ENCODE measurements around the gene HOGA1. TPM values are rescaled to one million over a fixed set of nuclear protein-coding genes. Genes with fewer than 3 reads are reported as not detected.
A peak's percentile ranks its signal among the peaks of the same experiment; 100 is the strongest.

The HOGA1 gene
- total RNA-seq, 1 experiment from 2014 or later = 0.24 TPM

DNA sequence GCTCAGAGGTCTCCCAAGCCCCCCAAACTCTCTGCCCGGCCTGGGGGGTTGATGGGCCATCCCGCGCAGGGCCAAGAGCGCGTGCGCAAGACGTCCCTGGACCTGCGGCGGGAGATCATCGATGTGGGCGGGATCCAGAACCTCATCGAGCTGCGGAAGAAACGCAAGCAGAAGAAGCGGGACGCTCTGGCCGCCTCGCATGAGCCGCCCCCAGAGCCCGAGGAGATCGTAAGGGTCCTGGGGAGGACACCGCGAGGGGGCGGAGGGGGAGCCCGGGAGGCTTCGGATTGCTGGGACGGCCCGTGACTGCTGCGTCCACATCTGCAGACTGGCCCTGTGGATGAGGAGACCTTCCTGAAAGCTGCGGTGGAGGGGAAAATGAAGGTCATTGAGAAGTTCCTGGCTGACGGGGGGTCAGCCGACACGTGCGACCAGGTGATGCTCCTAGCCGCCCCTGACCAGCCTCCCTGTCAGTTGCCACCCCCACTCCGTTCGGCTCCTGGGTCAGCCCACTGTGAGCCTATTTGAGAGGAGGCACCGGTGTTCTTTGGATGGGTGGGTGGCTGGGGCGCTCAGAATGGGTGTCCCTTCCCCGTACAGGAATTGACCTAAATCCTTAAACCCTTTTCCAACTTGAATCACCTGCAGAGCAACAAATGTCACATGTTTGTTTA, 5.9 kb upstream of the HOGA1 start:
- DNase-seq (ENCODE audit: low read depth) = no peak

DNA sequence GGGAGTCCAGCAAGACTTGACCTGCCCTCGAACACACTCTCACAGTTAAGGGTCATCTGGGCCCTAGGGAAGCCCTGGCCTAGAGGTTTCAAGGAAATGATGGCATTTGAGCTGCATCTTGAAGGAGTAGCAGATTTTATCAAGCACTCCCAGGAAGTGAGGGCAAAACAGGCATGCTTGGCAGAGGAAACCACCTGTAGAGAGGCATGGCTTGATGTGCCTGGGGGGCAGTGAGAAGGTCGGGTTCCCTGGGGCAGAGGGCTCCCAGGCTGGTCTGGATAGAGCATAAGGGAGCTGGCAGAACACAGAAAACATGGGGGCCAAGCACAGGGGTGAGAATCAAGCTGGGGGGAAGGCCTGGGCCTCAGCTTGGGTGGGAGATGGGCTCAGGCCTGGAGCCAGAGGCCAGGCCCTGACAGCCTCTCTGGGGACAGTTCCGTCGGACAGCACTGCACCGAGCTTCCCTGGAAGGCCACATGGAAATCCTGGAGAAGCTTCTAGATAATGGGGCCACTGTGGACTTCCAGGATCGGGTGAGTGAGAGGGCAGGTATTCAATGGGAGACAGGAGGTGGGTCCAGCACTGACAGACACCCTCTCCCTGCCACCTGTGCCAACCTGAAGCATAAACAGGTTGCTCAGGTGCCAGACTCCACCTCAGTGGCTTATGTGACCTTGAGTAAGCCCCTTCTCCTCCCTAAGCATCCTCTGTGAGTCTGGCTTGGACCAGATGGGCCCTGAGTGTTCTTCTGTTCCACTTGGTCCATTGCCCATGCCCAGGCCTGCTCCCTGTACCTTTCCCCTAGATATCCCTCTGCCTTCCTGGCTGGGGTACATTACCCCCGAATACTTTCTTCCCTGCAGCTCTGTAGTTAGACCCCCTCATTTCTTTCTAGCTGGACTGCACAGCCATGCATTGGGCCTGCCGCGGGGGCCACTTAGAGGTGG, 3.5 kb upstream of the HOGA1 start:
- no peak for DNase-seq (ENCODE audit: low read depth)

DNA sequence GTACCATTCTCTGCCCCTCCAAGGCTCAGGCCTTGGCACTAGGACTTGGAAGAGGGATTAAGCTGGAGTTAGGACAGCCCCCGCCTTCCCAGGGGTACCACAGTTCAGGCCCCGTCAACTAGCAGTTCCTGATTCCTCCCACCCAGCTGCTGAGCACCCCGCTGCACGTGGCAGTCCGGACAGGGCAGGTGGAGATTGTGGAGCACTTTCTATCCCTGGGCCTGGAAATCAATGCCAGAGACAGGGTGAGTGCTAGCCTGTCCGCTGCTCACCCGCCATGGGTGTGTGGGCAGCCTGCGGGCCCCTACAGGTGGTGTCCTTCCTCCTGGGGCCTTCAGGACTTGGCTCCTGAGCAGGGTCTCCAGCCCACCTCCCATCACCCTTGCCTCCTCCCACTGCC, 2.0 kb upstream of the HOGA1 start:
- no peak for DNase-seq (ENCODE audit: low read depth)

GRCh38 chr10:97583476-97583875, 713 bp upstream of the HOGA1 start:
- DNase-seq (ENCODE audit: low read depth) = no peak

GRCh38 chr10:97584798-97585438, 729 bp downstream of the HOGA1 start:
- no peak for DNase-seq (ENCODE audit: low read depth)

GRCh38 chr10:97585439-97585811, 1.2 kb downstream of the HOGA1 start:
- DNase-seq (ENCODE audit: low read depth) = no peak

DNA sequence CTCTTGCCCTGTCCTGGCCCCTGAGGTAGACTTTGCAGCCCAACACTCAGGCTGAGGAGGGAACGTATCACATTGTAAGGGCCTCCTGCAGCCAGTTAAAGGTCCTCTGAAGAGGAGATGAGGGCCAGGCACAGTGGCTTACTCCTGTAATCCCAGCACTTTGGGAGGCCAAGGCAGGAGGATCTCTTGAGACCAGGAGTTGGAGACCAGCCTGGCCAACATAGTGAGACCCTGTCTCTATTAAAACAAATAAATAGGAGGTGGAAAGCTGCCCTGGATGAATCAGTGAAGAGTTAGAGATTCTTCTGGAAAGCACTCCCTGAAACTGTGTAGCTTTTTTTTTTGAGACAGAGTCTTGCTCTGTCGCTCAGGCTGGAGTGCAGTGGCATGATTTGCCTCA, 3.0 kb downstream of the HOGA1 start:
- DNase-seq (ENCODE audit: low read depth) = no peak

DNA sequence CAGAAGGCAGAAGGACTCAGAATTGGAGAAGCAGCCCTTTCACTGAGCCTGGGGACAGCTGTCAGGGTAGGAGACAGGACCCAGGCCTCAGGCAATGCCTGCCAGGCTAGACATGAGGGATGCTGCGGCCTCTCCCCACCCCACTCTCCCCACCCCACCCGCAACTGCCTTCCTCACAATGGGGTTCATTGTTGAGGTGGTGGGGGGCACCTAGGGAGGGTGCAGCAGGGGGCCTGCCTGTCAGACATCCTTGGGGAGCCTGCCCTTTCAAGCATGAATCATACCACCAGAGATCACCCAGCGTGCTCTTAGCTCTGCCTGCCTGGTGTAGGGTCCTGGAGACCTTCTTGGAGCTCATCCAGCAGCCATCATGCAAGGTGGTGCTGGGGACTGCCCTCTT, 5.3 kb downstream of the HOGA1 start, which contains the start of gene C10orf62:
TSS of gene C10orf62 (plus strand) at position 243 of the 400 bp plus-strand sequence. CDS start 177 bp downstream, outside the sequence.
- DNase-seq (ENCODE audit: low read depth) = peak; percentile 13

- DNase-seq (ENCODE audit: low read depth) = no peak
Observed at GRCh38 chr10:97590082-97590747, 6.0 kb downstream of the HOGA1 start.

DNA sequence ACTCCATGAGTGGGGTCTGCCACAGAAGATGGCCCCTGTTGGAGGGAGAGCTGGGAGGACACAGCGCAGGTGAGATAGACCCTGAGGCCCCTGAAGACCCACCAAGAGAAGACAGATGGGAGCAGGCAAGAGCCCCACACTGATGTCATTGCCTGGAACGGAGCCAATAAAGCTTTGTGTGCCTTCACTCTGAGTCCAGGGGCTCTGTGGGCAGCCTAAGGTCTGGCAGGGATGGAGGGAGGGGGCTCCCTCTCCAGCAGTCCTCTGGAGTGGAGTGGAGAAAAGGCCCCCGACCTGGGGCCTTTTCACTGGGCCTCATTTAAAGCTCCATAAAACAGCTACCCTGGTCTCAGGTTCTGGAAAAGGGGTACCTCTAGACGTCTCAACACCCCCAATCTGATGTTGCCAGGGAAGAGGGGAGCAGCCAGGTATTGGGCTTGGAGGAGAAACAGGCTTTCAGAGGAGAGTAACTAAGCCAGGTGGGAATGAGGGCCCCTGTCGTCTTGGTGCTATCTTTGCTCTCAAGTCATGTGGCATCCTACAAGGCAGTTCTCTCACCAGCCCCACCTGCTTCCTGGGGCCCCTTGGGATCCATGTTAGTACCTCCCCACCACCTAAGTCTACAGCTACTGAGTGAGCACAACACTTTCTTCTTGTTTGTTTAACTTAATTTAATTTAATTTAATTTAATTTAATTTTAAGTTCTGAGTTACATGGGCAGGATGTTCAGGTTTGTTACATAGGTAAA, 6.7 kb downstream of the HOGA1 start:
- DNase-seq (ENCODE audit: low read depth) = no peak

- no peak for DNase-seq (ENCODE audit: low read depth)
Observed at GRCh38 chr10:97593421-97593820, 9.2 kb downstream of the HOGA1 start.

DNA sequence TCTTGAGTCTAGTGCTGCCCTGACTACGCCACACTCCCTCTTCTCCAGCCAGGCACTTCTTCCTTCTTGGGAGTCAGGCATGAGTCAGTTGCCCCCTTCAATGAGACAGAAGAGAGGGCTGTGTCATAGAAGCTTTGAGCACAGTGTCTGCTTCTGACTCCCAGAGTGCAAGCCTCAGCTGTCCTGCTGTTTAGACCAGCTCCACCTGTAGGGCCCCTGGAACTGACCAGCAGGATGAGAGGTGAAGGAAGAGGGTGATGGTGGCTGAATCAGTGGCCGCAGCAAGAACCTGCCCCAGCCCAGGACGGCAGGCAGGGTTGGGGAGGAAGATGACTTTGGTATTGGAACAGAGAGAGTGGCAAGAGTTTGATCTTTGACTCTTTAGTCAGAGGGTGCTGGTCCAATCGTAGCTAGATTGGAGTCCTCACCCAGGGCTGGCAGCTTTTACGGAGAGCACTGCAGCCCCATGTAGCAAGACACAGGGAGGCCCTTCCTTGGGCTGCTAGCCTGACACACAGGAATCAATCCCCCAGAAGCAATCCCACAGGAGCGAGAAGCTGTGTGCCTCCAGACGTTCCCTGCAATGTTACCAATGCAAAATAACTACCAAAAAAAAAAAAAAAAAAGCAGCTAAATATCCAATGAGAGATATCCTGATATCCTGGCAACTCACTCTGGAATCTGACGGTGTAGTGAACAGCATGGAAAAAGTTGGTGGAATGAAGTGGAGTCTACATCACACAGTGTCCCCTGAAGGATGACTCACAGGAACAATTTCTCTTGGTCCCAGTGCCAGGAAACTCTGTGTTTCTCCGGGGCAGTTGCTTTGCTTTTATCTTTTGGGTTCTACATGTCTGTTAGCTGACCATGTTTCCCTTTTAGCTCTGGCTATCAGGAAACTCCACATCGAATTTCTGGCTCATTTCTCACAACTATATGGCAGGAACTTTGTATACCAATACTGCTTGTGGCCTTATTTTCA, 12.2 kb downstream of the HOGA1 start:
- DNase-seq (ENCODE audit: low read depth) = peak; percentile 88

GRCh38 chr10:97597778-97598177, 13.6 kb downstream of the HOGA1 start:
- DNase-seq (ENCODE audit: low read depth) = no peak

- DNase-seq (ENCODE audit: low read depth) = no peak
Observed at GRCh38 chr10:97598407-97599271, 14.4 kb downstream of the HOGA1 start.

DNA sequence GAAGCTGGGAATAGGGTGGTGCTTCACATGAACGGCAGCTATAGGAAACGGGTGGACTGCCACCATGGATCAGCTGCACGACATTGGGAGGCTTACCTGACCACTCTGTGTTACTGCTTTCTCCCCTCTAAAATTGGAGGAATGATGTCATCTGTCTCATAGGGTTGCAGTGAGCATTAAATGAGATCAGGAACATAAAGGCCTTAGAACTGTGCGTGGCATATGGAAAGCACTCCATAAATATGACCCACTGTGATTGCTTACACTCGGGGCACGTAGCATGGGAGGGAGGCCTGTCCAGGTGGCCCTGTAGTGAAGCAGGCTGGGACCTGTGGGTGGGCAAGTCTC, 15.1 kb downstream of the HOGA1 start:
- DNase-seq (ENCODE audit: low read depth) = no peak

DNA sequence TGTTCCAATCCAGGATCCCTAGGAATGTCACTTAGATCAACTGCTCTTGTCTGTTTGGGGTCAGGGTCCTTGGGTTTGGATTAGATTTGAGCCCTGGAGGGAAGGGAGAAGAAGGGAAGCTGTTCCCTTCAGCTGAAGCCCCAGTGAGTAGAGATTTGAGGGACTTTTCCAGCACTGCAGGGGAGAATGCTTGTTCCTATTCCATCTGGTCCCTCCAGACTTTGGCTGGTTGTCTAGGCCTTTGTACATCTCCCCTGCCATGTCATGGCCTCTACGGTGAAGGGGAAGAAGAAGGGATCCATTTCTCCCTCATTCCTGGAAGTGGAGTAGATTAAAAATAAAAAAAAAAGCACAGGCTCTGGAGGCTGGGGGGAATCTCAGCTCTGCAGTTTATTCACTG, 16.4 kb downstream of the HOGA1 start:
- no peak for DNase-seq (ENCODE audit: low read depth)

- DNase-seq (ENCODE audit: low read depth) = no peak
Observed at GRCh38 chr10:97601268-97602215, 17.4 kb downstream of the HOGA1 start.

DNA sequence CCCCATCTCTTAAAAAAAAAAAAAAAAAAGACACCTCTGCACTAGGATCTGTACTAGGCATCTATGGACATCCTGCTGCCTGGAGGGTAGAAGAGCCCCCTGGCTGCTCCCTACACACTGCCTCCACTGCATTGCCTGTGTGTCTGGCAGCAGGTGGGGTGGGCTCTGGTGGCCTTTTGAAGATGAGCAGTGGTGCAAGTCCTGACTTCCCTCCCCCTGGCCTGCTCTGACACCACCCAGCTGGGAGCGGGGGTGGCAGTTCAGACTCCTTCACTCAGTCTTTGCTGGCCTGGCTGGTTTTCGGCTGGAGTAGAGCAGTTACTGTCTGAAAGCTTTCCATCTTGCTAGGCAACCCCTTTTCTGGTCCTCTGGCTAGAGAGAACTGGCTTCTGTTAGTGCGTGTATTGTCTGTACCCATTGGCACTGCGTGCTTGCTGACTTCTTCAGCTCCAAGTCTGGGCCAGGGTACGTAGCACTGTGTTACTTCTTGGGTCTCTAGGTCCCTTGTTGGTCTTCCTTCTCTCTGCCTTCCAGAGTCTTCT, 23.0 kb downstream of the HOGA1 start:
- DNase-seq (ENCODE audit: low read depth) = no peak

Data from RPMI7951 (cell line).